ENCODE results near the gene NDUFA8. TPM values are rescaled to one million over a fixed set of nuclear protein-coding genes. Genes with fewer than 3 reads are reported as not detected.

NDUFA8 gene
- polyA plus RNA-seq, 4 donors, result 68.0 to 188 (median 106) TPM

Other genes starting within 250 kb of the NDUFA8 start
- 1 to 10 TPM; 3.2 to 4.8 (median 3.9) TPM for gene TTLL11, start 66.5 kb downstream of the NDUFA8 start, polyA plus RNA-seq
- gene MORN5, start 129 bp upstream of the NDUFA8 start, polyA plus RNA-seq, result not detected
- 1 to 10 TPM in 2 of 4 donors, under 1 TPM in 2; 0.27 to 7.7 (median 0.78) TPM for gene LHX6, start 69.2 kb upstream of the NDUFA8 start, polyA plus RNA-seq
- 10 to 100 TPM in 1 of 4 donors, 1 to 10 TPM in 3; 6.5 to 15.7 (median 8.5) TPM for gene RBM18, start 105.1 kb upstream of the NDUFA8 start, polyA plus RNA-seq
- gene MRRF, start 105.1 kb upstream of the NDUFA8 start, polyA plus RNA-seq, result 10 to 100 TPM; 46.2 to 72.7 (median 58.6) TPM
- 1 to 10 TPM; 1.8 to 7.5 (median 3.9) TPM for gene PTGS1, start 211.2 kb upstream of the NDUFA8 start, polyA plus RNA-seq

Data from small intestine (tissue), 4 donors.